Spleen (tissue), 7 donors: ENCODE data around the gene RPRD1B.

ENCODE experiments used
- CTCF ChIP-seq, 11 experiments: fragments of 200-600 bp in 7 of 11; fragments of 450-650 bp in 4 of 11; sonication (generic) in 4 of 11; IDR thresholded peaks in 8 of 11; conservative IDR thresholded peaks in 3 of 11; 1 replicate in 7 of 11; 2 replicates in 4 of 11; pipeline versions ENCODE4 v1.4.0 to v1.8.0; 2016 to 2021; ENCODE audit warnings: antibody characterized with exemption in 11 of 11, inconsistent platforms in 4 of 11, mild to moderate bottlenecking in 1 of 11
- POLR2AphosphoS5 ChIP-seq, 3 donors: sonication (generic); formaldehyde crosslinking; IDR thresholded peaks; one replicate each; pipeline ENCODE4 v1.5.1; 2017; ENCODE audit warnings: antibody characterized with exemption in 3 of 3
- donor health status: DM: no; HTN: no; CAD: no; lungs with moderate emphysema.
- donor health status: DM: no; HTN: no; CAD: no.
- donor health status: DM: no; HTN: no; CAD: no.

DNA sequence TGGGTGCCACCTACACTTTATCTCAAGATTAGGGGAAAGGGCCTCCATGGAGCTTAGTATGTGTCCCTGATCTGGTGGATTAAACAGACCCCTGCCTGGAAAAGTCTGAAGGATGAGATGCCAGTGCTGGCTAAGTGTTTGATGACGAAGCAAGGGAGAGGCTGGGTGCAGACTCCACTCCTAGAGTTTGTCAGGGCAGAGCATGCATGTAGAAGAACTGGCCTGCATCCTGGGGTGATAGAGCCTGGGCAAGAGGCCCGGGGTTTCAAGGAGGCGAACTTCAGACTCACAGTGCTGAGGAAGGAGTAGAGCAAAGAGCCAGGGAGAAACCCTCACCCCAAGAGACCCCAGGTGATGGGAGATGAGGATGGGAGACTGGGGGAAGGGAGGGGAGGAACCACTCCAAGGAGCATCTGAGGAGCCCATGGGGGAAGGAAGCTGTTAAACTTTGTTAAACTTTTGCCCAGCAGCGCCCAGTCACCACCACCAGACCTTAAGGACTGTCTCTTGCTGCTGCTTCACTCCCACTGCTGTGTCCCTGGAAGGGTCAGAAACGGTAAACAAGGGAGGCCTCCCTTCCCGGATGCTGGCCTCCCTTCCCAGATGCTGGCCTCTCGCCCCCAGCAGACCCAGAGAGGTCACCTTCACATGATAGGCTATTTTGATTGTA, 61.6 kb downstream of the RPRD1B start:
- TF ChIP-seq POLR2AphosphoS5 (IDR thresholded peaks at IDR 0.05) (peak in 2 of 3 donors; percentile 38 to 62), CTCF (IDR thresholded peaks at IDR 0.05 in 8 of 11, conservative IDR thresholded peaks at IDR 0.05 in 3 of 11) (no peak)
